GM18499 (cell line): Measurements from ENCODE around the gene MUL1.

Experiments
- ATAC-seq: cut with Tn5 transposase; IDR thresholded peaks from one replicate; pipeline ENCODE4 v1.9.1; 2021; ENCODE audit warnings: moderate number of reproducible peaks; ENCODE audit not compliant: insufficient read depth, unreplicated experiment

Gene MUL1, protein sequence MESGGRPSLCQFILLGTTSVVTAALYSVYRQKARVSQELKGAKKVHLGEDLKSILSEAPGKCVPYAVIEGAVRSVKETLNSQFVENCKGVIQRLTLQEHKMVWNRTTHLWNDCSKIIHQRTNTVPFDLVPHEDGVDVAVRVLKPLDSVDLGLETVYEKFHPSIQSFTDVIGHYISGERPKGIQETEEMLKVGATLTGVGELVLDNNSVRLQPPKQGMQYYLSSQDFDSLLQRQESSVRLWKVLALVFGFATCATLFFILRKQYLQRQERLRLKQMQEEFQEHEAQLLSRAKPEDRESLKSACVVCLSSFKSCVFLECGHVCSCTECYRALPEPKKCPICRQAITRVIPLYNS

DNA sequence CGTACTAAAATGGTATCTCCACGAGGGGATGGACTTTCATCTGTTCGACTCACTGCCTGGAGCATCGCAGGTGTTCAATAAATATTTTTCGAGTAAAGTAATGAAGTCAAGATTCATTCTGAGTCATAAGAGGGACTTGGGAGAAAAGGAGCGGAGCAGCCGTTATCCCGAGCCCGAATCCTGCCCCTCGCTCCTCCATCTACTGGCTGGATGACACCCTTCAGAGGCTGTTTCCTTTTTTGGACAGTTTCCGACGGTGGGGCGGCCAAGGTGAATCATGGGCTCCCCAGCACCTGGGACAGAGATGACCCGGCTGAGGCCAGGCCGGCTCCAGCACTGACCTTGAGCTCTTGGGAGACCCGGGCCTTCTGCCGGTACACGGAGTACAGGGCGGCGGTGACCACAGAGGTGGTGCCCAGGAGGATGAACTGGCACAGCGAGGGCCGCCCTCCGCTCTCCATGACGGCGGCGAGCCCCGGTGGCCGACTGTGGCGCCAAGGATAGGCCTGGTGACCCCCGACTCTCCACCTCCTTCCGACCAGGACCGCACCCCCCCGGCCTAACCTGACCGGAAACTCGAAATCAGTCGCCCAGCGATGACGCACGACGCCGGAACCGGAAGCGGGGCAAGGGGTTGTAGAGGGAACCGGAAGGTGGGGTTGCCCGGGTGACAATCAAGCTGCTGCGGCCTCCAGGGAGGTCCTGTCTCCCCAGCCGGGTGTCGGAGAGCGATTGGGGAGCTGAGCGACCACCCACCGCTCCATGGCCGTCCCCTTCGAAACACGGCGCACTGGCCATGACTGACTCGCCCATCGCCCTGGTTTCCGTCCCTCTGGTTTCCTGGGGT is at the start of gene MUL1:
TSS of gene MUL1 (minus strand) at position 588 of the 847 bp plus-strand sequence. CDS start at position 461, 127 bp downstream.
- no peak for ATAC-seq

DNA sequence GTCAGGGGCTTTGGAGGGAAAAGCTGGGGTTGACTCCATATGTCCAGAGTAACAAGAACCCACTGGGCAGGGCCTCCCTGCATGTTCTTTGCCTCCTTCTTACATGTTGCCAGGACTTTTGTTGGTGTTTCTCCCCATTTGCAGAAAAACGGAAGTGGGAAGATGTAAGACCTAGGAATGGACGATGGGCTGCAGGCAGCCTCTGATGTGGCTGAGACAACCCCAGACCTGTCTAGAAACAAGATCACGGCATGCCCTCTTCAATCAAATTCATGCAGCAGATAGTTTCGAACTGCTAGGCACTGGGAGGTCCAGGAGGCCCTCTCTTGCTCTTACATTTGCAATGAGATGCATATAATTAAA is 47.8 kb upstream of the MUL1 start:
- no peak for ATAC-seq

DNA sequence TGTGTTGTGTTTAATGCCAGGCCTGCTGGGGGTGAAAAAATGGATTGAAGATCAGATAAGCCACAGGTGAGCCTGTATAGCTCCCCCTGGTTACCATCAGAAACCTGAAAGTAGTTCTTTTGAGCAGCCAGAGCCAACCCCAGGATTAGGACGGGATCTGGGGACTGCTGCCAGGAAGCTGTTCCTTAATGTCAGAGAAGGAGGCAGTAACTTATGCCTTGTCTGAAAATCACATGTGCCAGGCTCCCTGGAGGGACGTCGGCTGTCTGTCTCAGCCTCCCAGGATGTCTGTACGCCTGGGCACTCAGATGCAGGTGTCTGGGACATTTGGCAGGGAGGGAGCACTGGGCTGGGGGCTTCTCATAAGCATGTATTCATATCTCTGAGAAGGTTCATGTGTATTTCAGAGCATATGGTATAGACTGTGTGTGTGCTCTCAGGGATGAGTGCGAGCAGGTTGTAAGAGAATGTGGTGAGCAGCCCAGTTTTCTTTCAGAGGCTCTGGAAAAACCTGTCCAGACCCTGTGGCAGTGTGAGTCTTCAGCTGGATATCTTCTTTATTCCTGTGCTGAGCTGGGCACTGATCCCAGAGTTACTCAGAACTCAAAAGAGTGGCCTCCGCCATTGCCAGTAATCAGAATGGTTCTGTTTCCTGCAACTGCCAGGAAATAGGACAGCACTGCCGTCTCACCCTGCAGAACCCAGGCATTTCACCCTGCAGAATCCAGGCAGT is 47.2 kb upstream of the MUL1 start:
- no peak for ATAC-seq

DNA sequence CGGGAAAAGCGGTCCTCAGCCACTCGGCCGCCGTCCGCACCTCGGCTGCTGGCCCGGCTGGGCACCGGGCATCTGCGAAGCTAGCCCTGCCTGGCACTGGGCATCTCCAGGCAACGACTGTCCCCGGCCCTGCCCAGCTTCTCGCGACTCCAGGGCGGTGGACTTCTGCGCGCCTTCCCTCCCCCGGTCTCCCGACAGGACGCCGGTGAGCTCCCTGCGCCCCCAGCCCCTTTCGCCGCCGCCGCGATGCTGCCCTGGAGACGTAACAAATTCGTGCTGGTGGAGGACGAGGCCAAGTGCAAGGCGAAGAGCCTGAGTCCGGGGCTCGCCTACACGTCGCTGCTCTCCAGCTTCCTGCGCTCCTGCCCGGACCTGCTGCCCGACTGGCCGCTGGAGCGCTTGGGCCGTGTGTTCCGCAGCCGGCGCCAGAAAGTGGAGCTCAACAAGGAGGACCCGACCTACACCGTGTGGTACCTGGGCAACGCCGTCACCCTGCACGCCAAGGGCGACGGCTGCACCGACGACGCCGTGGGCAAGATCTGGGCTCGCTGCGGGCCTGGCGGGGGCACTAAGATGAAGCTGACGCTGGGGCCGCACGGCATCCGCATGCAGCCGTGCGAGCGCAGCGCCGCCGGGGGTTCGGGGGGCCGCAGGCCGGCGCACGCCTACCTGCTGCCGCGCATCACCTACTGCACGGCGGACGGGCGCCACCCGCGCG is 44.9 kb upstream of the MUL1 start:
- no peak for ATAC-seq

DNA sequence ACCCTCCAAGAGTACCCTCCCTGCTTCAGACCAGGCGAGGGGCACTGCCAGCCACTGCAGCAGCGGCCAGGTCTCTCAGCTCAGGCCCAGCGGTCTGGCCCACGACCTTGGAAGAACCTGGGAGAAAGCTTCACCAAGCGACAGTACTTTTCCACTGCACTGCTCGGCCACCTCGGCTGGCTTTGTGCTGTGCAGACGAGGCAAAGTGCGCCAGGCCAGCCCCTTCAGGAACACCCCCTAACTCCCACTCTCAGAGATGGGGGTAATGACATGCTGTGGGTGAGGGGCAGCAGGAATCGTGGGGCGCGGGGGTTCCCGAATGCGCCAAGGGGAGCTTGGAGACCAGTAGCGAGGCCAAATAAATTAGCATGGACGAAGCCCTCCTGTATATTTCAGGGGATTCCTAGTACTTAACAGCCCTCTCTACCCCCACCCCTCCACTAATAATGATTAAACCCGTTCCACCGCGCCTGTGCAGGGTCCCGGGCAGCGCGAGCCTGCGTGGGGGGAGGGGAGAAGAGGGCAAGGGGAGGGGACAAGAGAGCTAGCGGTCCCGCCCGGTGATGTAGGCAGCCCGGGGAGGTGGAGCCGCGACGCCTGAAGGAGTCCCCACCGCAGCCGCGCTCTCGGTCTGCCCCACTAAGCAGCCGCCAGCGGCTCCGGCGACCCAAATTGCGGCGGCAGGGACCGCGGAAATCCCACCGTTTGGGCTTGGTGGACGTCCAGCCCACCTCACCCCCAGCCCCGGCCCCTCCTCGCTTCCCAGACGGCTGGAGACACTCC is 44.2 kb upstream of the MUL1 start, which contains the start of gene FAM43B:
TSS of gene FAM43B (plus strand) at position 629 of the 783 bp plus-strand sequence. CDS start 401 bp downstream, outside the sequence.
- no peak for ATAC-seq

DNA sequence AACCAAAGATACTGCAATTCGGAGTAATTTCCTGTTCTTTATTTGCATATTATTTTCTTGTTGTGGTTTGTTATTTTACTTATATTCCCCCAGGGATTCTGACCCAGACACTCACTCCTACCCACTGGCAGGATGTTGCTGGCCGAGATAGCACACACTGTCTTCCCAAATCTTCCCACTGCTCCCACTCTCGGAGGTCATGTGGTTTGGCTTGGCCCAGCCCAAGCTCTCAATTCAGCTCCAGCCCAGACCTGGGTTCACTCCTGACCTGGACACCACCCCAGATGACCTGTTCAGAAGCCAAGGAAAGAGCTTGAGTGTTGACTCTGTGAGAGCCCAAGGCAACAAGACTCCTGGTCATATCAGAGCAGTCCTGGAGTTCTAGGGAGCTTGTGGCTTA is 43.2 kb upstream of the MUL1 start:
- no peak for ATAC-seq

DNA sequence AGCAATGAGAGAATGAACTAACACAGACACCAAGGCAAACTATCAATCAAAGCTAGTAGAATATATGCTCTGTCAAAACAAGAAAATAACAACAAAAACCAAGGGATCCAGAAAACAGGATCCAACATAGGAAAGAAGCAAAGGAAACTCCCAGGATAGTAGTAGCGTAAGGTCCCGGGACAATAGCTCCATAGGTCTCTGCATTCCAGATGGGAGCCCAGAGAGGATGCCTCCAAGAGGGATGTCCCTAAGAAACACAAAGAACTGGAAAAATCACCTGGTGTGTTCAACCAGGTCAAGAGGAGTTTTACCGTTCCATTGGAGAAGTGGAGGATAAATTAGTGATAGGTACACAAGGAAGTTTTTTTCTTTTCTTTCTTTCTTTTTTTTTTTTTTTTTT is 38.7 kb upstream of the MUL1 start:
- no peak for ATAC-seq

DNA sequence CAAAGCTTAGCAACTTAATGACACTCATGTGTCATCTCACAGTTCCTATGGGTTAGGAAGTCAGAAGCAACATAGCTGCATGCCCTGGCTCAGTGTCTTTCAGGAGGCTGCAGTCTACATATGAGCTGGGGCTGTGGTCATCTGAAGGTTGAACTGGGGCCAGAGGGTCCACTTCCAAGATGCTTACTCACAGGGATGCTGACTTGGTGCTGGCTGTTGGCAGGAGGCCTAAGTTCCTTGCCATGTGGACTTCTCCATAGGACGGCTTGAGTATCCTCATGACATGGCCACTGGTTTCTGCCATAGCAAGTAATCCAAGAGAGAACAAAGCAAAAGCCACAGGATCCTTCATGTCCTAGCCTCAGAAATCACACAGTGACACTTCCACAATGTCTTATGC is 32.3 kb upstream of the MUL1 start:
- ATAC-seq = no peak

DNA sequence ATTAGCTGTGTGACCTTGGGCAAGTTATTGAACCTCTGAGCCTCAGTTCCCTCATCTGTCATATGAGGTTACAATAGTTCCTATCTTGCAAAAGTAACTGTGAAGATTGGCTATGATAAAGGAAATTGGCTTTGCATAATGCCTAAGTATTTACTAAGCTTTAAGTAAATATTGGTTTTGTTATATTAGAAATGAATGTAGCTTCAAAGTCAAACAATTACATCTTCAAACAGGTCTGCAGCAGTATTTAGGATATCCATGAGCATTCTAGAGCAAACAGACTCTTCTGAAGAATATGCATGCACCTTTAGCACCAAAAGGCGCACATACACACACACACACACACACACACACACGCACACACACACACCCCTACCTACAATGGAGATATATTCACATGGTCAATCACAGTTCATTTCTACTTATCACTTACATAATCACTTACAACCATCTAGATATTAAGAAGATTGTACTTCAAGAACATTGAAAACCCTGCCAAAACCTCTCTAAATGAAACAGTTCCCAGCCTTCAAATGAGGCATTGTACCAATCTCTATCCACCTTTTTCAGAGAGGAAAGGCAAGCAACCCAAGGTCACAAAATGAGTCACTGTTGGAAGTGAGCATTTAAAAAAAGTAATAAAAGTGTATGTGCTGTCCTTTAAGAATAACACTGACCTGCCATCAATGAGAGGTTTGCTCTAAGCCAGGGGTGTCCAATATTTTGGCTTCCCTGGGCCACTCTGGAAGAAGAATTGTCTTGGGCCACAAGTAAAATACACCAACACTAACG is 31.0 kb upstream of the MUL1 start:
- no peak for ATAC-seq

DNA sequence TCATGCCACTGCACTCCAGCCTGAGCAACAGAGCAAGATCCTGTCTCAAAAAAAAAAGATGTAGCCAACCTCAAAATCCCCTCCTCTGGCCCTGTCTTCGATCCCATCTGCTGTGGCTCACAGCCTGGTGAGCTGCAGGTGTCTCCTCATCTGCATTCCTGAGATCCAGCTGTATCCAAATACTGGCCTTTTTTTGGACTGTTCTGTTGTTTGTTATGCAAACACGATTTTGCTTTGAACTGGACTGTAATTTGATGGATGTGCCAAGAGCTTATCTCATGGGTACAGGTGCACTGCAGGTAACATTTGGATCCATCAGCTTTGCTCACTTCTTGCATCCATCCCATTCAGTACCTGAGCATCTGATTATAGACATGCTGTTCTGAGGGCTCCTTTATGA is 30.3 kb upstream of the MUL1 start:
- ATAC-seq = no peak

DNA sequence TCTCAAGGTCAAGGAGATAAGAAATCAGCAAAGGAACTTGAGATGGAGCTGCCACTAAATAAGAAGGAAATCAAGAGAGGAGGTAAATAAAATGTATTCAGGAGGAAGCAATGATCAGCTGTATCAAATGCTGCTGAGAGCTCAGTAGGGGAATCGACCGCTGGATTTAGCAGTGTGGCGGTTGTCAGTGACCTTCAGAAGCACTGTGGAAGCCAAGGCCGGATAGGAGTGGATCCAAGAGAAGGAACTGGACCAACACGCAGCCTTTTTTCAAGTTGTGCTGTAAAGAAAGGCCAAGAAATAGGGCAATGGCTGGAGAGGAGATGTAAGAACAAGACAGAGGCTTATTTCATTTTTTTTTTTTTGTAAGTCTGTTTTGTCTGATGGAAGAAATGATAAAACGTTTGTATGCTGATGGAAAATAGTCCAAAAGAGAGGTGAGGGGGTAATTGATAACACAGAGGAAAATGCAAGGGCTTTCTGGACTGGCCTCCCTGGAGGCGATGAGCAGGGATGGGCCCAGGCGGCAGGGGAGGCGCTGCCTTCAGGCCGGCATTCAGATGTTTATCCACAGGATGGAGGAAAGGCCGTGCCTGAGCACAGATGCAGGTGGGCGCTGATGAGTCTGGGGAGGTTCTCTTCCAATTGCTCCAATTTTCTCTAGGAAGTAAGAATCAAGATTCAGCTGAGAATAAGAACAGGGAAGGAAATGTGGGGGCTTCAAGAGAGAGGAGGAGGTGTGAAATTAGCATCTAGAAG is 26.9 kb upstream of the MUL1 start:
- no peak for ATAC-seq

DNA sequence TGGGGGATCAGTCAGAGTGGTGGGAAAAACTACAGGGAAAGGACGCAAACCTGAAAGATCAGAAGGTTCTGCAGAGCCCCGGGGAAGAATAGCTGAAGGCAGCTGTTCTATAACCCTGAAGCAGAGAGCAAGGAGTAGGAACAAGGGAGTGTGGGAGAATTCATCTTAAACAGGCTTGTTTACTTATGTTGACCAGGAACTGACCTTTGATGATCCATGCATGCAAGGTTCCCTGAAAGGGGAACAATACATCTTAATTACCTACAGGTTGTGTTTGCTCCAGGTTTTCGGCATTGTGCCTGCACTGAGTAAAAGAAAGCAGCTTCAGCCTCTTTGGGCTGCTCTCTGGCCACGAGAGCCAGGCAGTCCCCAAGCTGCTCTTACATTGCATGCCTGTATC is 25.7 kb upstream of the MUL1 start:
- no peak for ATAC-seq

DNA sequence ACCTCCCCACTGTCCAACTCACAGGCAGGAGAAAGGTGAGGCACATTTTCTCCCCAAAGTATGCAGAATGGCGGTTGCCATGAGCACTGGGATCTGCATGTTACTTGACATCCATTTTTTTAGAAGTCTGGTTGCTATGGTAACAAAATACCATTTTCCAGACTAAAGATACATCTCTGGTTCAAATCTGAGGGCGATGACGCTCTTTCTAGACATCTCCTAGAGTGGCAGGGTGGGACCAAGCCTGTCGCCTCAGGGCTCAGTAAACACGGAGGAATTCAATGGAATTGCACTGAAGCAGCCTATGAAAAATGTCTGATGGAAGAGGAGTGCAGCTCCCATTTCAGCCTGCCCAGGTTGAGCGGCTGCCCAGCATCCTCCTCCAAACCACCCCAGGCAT is 22.9 kb upstream of the MUL1 start:
- no peak for ATAC-seq

DNA sequence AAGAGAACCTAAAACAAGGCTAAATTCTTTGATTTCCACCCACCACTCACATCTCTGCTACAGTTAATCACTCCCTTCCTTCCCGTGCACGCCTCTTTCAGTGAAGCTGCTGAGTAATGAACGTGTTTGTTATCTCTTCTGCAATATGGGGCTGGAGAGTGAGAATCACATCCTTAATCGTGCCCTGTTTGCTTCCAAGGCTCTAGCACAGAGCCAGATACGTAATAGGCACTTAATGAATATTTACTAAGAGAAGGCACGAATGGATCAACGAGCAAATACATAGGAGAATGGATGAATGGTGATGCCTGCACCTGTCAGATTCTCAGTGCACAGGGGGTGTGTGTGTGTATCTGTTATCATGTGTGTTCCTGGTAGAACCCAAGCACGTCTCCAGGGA is 22.4 kb upstream of the MUL1 start:
- ATAC-seq = no peak

DNA sequence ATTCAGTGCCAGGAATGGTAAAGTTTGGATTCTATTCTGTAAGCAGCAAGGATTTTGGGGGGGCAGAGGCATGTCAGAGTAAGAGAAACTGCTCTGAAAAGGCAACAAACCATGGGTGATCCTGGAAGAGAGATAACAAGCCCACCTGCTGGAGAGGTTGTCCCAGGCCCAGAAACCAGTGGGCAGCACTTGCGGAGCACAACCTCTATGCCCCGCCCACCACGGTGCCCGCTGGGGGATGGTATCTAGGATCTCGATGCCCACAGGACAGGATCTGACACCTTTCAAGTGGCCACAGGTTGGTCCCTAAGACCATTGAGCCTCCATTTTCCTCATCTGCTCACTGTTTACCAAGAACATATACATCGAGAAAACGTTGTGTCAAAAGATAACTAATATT is 20.3 kb upstream of the MUL1 start:
- no peak for ATAC-seq

DNA sequence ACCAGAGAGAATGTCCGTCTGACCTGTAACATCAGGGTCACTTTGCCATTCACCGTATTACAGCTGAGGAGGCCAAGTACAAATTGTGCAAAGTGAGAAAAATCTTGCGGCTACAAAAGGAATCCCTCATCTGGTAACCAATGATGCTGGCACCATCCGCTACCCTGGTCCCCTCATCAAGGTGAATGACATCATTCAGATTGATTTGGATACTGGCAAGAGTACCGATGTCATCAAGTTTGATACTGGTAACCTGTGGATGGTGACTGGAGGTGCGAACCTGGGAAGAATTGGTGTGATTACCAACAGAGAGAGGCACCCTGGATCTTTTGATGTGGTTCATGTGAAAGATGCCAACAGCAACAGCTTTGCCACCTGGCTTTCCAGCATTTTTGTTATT is 18.3 kb upstream of the MUL1 start:
- ATAC-seq = no peak

DNA sequence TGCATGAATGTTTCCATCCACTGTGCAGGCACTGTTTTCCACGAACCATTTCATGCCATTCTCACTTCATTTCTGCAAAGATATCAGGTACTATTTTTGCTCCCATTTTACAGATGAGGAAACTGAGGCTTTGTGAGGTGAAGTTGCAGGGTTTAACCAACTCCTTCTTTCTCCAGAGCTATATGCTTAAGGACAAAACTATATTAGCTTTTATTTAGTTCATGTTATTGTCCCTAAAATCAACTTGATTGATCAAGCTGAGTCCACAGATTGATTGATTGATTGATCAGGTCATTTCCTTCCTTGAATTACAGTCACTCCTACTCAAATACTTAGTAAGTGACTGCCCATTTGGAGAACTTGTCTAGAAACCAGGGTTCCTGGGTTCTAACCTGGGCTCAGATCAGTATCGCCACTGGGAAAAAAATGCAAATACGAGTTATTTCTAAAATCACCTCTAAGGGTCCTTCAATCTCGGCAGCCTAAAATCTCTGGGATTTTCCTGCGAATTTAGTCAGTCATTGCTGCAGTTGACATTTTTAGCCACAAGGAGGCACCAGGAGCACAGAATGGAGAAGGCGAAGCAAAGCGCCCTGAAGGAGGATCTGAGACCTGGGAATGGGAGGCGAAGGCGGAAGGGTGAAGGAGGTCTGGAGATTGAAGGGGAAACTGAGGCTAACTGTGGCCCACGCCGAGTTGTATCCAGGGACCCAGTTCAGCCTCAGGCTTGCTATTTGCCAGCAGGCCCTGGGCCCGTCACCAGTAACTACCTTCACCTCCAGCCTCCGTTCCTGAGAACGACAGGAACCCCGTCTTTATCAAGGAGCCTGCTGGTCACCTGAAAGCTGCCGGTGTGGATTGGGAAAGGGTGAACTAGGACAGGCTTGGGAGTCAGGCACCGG is 14.3 kb upstream of the MUL1 start:
- ATAC-seq = no peak
